NCI-H2196 (cell line): ENCODE data around the gene DHRS13.
"Not testable (repeated sequence)": the region's sequence is repeated elsewhere in the genome, so short reads cannot be mapped to it uniquely, and the experiment has no call there.

Source experiments
- DNase-seq: peaks from one replicate; lab custom pipeline; 2025; ENCODE audit not compliant: unreplicated experiment; lab: John Stamatoyannopoulos, UW

The DHRS13 gene

GRCh38 chr17:28937044-28937729, 34.3 kb upstream of the DHRS13 start:
- no peak for DNase-seq

GRCh38 chr17:28935744-28936460, 33.0 kb upstream of the DHRS13 start:
- no peak for DNase-seq

- DNase-seq: not testable (repeated sequence)
Measured at GRCh38 chr17:28934508-28934907, 31.6 kb upstream of the DHRS13 start.

GRCh38 chr17:28929787-28930186, 26.9 kb upstream of the DHRS13 start:
- no peak for DNase-seq

- DNase-seq: no peak
Measured at GRCh38 chr17:28928061-28928460, 25.2 kb upstream of the DHRS13 start.

- DNase-seq: no peak
Measured at GRCh38 chr17:28926786-28927185, 23.9 kb upstream of the DHRS13 start.

- no peak for DNase-seq
Measured at GRCh38 chr17:28926366-28926765, 23.5 kb upstream of the DHRS13 start.

- peak; percentile 1 for DNase-seq
Measured at GRCh38 chr17:28925912-28926365, 23.1 kb upstream of the DHRS13 start.

- no peak for DNase-seq
Measured at GRCh38 chr17:28920201-28920600, 17.3 kb upstream of the DHRS13 start.

- DNase-seq: no peak
Measured at GRCh38 chr17:28918295-28918694, 15.4 kb upstream of the DHRS13 start.

GRCh38 chr17:28917465-28917864, 14.6 kb upstream of the DHRS13 start:
- no peak for DNase-seq

- no peak for DNase-seq
Measured at GRCh38 chr17:28917029-28917428, 14.2 kb upstream of the DHRS13 start.

GRCh38 chr17:28916302-28916934, 13.5 kb upstream of the DHRS13 start:
- peak; percentile 20 for DNase-seq

- no peak for DNase-seq
Measured at GRCh38 chr17:28912938-28913333, 10.1 kb upstream of the DHRS13 start.

- DNase-seq: no peak
Measured at GRCh38 chr17:28912281-28912937, 9.5 kb upstream of the DHRS13 start.

GRCh38 chr17:28911411-28912045, 8.6 kb upstream of the DHRS13 start:
- no peak for DNase-seq

- DNase-seq: no peak
Measured at GRCh38 chr17:28910534-28910933, 7.7 kb upstream of the DHRS13 start.

GRCh38 chr17:28908640-28909167, 5.8 kb upstream of the DHRS13 start:
- no peak for DNase-seq

GRCh38 chr17:28907709-28908475, 5.0 kb upstream of the DHRS13 start:
- DNase-seq: no peak
